GM21515 (cell line): ENCODE results near the gene MSI2.
"Not testable (repeated sequence)": the region's sequence is repeated elsewhere in the genome, so short reads cannot be mapped to it uniquely, and the experiment has no call there.

Source experiments
- ATAC-seq: cut with Tn5 transposase; IDR thresholded peaks from one replicate; pipeline ENCODE4 v1.9.1; 2021; ENCODE audit not compliant: unreplicated experiment

The MSI2 gene

DNA sequence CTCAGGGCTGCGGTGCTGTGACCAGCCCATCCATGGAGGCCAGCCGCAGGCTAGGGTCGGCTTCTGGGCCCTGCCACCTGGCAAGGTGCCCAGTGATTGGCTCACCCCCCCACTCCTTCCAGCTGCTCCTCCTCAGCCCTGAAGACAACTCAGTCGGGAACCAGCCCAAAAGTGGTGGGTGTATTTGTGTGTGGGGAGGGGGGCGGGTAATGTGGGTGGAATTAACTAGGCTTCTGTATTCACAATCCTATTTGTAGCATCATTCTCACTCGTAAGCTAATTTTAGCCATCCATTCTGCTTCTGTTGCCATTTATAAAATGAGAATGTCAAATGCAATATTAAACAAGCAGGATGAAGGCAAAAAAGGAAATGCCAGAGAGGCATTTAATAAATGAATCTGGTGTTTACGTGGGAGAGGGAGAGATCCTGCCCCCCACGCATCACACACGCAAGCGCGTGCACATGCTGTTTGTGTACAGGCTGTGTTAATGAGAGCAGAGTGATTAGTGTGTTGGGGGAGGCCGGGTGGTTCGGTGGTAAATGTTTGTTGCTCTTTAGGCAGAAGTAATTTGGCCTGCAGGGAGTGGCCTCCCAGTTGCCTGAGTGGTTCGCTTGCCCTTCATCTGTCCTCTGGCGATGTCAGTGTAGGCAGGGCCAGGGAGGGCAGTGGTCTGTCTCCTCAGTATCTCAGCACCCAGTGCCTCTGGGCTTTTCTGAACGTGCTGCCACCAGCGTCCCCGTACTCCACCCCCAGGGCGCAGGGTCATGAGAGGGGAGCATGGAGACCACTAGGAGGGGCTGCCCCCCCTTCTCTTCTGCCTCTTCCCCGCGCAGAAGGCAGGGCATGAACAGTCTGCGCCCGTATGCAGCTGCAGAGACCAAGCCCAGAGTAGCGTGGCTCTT lies 348.7 kb downstream of the MSI2 start:
- ATAC-seq, result peak; percentile 50

DNA sequence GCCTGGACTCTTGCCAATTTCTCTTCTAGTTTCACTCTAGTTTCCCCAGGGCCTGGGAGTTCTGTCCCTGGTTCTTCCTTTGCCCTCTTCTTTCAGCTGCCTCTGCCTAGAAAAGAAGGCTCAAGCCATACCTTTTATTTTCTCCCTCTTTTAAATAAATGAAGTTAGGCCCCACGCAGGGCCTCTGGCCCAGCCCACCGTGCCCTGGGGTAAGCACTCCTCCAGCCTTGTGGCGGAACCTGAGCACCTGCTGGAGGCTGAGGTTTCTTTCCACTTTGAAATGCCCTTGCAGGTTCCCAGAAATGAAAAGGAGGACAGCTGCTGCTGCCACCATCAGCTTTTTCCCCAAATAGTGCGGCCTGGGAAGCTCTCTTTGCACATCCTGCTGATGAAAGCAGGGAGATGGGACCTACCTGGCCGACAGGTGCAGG lies 349.4 kb downstream of the MSI2 start:
- no peak for ATAC-seq

DNA sequence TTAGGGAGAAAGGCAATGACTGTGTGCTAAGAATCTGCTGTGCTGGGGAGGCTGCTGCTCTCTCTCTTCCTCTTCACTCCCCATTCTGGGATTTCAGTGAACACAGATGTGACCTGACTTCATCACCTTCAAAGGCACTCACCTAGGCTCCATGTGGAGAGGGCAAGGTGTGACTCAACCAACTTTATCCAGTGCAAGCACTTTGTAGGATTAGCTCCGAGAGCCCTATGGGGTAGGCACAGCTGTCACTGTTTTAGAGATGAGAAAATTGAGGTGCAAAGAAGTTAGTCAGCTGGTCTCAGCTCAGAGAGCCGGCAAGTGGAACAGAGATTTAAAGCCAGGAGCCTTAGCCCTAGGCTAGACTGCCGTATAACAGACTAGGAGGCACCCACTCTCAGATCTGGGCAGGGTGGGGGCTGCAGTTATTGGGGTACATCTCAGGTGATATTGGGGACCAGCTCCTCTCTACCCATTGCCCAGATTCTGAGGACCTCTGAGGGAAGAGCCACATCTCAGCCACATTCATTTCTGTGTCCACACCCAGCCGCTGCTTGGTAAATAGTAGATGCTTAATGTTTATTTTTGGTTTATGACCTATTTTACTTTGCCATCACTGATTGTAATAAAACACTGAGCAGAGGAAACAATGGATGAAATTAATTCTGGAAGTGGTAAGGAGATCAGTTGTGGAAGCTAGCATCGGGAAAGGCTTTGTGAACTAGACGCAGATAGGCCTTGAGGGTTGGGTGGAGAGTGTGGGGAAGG lies 350.0 kb downstream of the MSI2 start:
- no peak for ATAC-seq

DNA sequence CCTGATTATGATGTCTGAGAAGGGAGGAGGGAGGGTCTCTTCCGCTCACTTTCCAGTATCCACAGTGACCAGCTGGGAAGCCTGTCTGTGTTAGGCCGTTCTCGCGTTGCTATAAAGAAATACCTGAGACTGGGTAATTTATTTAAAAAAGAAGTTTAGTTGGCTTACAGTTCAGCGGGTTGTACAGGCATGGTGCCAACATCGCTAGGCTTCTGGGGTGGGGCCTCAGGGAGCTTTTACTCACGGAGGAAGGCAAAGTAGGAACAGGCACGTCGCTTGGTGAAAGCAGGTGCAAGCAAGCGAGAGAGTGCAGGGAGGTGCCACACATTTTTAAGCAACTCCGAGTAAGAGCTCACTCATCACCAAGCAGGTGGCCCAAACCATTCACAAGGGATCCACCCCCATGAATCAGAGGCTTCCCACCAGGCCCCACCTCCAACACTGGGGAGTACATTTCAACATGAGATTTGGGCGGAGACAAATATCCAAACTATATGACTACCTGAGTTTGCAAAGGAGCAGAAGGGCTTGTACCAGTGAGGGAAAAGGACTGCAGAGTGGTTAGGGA lies 351.3 kb downstream of the MSI2 start:
- ATAC-seq, result no peak

GRCh38 chr17:57608369-57609124 lies 352.2 kb downstream of the MSI2 start:
- ATAC-seq, result no peak

DNA sequence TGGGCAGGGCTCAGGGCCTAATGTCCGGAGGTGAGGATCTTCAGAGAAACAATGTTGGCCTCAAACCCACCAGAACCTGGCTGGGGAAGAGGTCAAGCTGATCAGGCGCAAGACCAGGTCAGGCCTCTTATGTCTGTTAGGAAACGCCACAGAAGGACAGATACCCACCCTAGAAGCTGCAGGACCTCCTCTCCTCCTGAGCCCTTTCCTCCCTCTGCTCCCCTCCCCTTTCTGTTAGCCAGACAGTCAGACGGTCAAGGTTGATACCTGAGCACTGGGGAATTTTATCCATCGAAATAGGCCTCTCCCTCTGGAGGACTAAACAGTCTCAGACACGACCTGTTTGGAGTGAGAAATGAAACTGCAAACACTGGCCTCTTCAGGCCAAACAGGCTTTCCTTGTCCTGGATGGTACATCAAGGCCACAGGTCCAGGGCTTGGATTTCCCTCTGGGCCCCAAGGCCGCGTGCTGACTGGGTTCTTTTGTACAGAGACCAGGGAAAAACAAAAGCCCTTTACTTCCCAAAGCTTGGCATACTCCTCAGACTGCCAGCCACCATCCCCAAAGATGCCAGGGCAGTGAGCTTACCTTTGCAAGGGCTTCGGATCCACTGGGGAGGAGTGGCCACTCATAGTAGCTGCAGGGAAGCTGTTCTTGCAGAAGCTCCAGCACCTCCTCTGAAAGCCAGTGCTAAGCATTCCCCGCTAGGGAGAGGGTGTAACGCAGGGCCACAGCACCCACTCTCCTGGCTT lies 353.0 kb downstream of the MSI2 start:
- no peak for ATAC-seq

- ATAC-seq, result no peak
Observed at GRCh38 chr17:57609878-57610270, 353.6 kb downstream of the MSI2 start.

DNA sequence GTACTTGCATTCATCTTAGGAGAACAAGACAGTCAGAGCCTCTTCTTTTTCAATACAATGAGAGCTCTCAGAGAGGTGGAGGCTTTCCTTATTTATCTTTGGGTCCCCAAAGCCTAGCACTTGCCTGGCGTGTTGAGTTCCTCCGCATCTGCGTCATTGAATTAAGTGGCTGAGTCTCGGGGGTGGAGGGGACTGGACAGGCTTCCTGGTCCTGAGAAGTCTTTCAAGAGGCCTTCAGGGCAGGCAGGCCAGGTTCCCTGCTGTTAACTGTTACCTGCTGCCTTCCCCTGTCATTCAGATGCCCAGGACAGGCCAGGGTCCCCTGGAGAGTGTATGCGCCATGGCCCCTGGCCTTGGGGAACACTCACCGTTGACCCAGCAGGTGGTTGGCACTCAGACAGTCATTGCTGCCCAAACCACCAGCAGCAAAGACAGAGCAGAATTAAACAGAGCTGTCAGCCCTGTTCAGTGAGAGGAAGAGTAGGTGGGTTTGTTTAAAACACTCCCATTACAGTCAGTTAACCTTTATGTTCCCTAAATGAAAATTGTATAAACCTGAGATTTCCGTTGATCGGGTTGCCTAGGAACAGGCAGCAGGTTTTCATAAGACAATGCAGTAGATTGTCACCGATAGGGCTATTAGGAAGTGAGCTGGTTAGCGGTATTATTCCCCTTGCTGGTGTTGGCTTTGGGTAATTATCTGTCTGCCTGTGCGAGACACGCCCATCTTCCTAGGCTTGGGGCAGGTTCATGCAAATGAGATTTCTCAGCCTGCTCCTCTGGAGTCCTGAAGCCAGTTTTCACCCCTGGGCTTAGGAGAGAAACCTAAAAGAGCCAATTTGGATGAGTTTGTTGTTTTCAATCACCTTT lies 356.1 kb downstream of the MSI2 start:
- ATAC-seq, result no peak

DNA sequence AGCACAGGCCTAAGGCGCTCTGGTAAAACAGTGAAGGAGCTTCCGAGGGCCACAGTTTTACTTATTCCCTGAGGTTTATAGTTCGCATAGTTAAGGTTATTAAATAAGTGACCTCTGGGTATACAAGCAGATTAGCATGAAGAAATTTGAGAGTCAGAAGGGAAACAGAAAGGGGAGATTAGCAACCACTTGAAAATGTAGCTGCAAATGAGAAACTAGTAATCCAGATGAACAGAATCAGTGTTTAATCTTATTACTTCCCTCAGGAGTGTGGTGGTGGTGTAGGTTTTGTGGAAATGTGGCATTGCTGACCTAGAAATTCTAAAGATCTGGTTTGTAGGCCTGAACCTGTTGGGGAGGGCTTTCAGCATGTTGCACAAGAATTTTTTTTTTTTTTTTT lies 358.4 kb downstream of the MSI2 start:
- ATAC-seq, result no peak

GRCh38 chr17:57615836-57616757 lies 359.8 kb downstream of the MSI2 start:
- ATAC-seq, result no peak

- no peak for ATAC-seq
Observed at GRCh38 chr17:57617218-57617617, 360.9 kb downstream of the MSI2 start.

GRCh38 chr17:57619061-57619937 lies 363.0 kb downstream of the MSI2 start:
- no peak for ATAC-seq

DNA sequence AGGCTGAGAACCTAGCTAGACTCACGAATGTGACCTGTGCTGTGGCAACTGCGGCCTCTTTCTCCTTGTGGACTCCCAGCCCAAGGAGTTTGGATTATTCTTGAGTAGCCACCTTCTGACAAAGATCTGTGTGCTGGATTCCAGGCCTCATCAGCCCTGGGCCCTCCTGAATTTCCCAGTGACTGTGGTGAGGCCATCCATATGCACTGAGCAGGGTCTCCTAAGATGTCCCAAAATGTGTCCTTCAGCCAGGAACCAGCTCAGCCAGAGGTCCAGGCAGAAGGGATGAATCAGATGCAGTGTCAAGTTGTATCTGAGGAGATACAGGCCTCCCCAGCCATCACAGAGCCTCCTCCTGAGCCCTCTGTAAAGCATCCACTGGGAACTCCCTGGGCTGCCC lies 364.3 kb downstream of the MSI2 start:
- no peak for ATAC-seq

GRCh38 chr17:57621791-57622190 lies 365.5 kb downstream of the MSI2 start:
- ATAC-seq, result not testable (repeated sequence)

- ATAC-seq, result no peak
Observed at GRCh38 chr17:57622306-57622682, 366.0 kb downstream of the MSI2 start.

- ATAC-seq, result peak; percentile 82
Observed at GRCh38 chr17:57622683-57623433, 366.5 kb downstream of the MSI2 start.

DNA sequence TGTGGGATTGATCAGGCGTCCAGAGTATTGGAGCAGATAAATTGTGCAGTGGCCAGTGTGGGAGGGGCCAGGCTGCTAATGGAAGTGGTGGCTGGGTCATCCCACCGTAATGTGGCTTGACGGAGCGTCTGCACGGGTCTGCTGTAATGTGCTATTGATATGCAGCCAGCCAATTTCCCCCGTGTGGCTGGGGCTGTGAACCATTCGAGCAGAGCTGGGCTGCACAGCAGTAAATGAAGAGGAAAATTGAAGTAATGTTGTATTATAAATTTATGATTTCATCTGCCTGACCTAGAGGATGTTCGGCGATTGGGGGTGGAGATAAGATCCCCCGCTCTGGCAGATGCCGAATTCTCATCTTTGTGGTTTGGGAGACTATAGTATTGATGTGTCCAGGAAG lies 367.3 kb downstream of the MSI2 start:
- ATAC-seq, result no peak
